Body of pancreas (tissue), 4 donors: ENCODE measurements around the gene KRTAP10-1. TPM values are rescaled to one million over a fixed set of nuclear protein-coding genes. Genes with fewer than 3 reads are reported as not detected.

ENCODE experiments used
- ATAC-seq: fragments of 150-250 bp; one replicate; pipeline ENCODE4 v1.9.1; 2016
- DNase-seq, 4 donors: peaks; one replicate each; pipeline ENCODE4 v3.0.0-alpha.2; 2019
- H3K27ac ChIP-seq, 4 donors: fragments of 200-600 bp; sonication (generic); 1 replicate in 3 of 4; 2 replicates in 1 of 4; pipeline versions ENCODE4 v1.5.1 to v1.6.1; 2016 to 2019; ENCODE audit warnings: mild to moderate bottlenecking in 1 of 4, mixed read lengths in 1 of 4, moderate library complexity in 1 of 4
- H3K27me3 ChIP-seq, 2 donors: fragments of 200-600 bp; sonication (generic); one replicate each; pipeline ENCODE4 v1.6.0; 2016; ENCODE audit warnings: mild to moderate bottlenecking in 1 of 2
- H3K36me3 ChIP-seq, 2 donors: fragments of 200-600 bp; sonication (generic); replicated peaks in 1 of 2; 2 replicates each; pipeline ENCODE4 v1.5.1; 2016; ENCODE audit warnings: low read depth in 2 of 2; ENCODE audit not compliant: insufficient read depth in 1 of 2
- H3K4me1 ChIP-seq: fragments of 200-600 bp; sonication (generic); one replicate; pipeline ENCODE4 v1.6.0; 2016
- H3K4me3 ChIP-seq, 2 donors: fragments of 200-600 bp; sonication (generic); 1 replicate in 1 of 2; 2 replicates in 1 of 2; pipeline ENCODE4 v1.5.1; 2016 to 2019
- H3K9me3 ChIP-seq, 3 donors: fragments of 200-600 bp; sonication (generic); 1 replicate in 2 of 3; 2 replicates in 1 of 3; pipeline ENCODE4 v1.5.1; 2016
- CTCF ChIP-seq, 7 experiments: fragments of 450-650 bp in 4 of 7; fragments of 200-600 bp in 3 of 7; sonication (generic) in 3 of 7; IDR thresholded peaks; one replicate each; pipeline ENCODE4 v1.5.1; 2016 to 2019; ENCODE audit warnings: antibody characterized with exemption in 7 of 7
- POLR2A ChIP-seq, 3 donors: fragments of 450-650 bp; IDR thresholded peaks; one replicate each; pipeline ENCODE4 v1.6.1; 2016; ENCODE audit warnings: antibody characterized with exemption in 3 of 3, mild to moderate bottlenecking in 2 of 3
- WGBS, 2 donors: methylation state at CpG; one replicate each; pipeline ENCODE4 v1.1.5; 2017; 5-methylcytosine and 5-hydroxymethylcytosine counted together
- intact Hi-C: fragments of 100-400 bp; cut with DNase I; formaldehyde crosslinking; loops from one replicate; pipeline ENCODE4 v1.15.1; 2023
- total RNA-seq, 2 donors: library from RNA; depleted of rRNA; stranded (reverse); fragments of >200 nt; gene quantifications; one replicate each; pipeline ENCODE4 v1.1.0, GENCODE V29; 2016

Gene KRTAP10-1
- total RNA-seq, 2 donors from 2014 or later, result not detected

GRCh38 chr21:44521301-44521927 is 18.6 kb downstream of the KRTAP10-1 start:
- peak in 2 of 4 donors; percentile 4 to 8 for DNase-seq

DNA sequence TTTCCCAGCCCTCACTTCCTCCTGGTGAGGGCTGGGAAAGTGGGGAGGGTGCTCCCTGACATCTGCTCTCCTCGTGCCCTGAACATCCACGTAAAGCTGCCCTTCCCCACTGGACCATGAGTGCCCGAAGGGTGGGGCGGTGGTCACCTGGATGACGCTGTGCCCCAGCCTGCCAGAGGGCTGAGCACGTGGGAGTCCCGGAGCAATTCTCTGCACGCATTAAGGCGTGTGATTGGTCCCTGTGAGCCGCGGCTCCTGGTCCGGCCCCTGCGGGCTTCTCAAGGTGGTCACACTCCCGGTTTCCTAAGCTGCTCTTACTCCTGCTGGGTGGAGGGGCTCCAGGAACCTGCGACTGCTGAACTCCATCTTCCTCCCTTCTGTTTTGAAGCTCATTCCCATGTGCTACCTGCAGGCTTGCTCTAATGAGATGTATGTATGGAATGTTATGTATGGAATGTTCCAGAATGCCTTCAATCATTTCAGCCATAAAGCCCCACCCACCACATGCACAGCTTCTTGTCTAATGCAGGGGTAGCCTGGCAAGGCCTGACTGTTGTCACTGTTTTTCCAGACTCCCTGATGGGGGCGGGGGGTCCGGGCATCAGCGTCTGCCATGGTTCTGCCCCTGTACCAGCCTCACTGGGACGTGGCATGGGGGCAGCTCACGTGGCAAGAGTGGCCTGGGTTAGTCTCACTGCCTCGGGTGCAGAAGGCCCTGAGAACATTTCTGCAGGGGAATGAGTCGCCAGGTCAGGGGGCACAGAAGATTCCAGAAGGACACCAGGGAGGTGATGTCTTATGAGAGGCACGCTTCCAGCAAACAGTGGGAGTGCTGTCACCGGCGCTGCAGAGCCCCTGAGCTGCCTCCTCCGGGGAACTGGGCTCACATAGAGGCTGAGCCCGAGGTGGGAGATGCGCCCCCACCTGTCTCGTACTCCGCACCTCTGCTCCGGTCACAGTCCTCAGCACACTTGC is 19.4 kb downstream of the KRTAP10-1 start:
- TF ChIP-seq POLR2A (IDR thresholded peaks at IDR 0.05) (no peak), CTCF (IDR thresholded peaks at IDR 0.05) (no peak)
- intact Hi-C loops, result no loop called here
- Histone ChIP-seq H3K4me1 (no peaks in the 10 kb centered on the region), H3K27me3 (no peaks in the 10 kb centered on the region), H3K27ac (no peak overlapping the region), H3K36me3 (no peaks in the 10 kb centered on the region), H3K4me3 (no peak overlapping the region), H3K9me3 (no peaks in the 10 kb centered on the region)
- ATAC-seq (no peak), DNase-seq (peak in 2 of 4 donors; percentile 5 to 9)
- whole genome bisulfite sequencing, 2 donors, result 71 to 76% methylated on average over 15 to 31 of the region's 31 CpGs

More at GRCh38 chr21:44521301-44521927, 18.6 kb downstream of the KRTAP10-1 start:
- Histone ChIP-seq H3K4me1 (no peaks in the 10 kb centered on the region), H3K27ac (no peak overlapping the region), H3K4me3 (no peak overlapping the region), H3K27me3 (no peaks in the 10 kb centered on the region), H3K9me3 (no peaks in the 10 kb centered on the region), H3K36me3 (no peaks in the 10 kb centered on the region)
- ATAC-seq, result no peak
- intact Hi-C loops, result no loop called here
- WGBS, 2 donors, result 75 to 80% methylated on average over 3 to 19 of the region's 22 CpGs
- TF ChIP-seq CTCF (IDR thresholded peaks at IDR 0.05) (no peak), POLR2A (IDR thresholded peaks at IDR 0.05) (no peak)

DNA sequence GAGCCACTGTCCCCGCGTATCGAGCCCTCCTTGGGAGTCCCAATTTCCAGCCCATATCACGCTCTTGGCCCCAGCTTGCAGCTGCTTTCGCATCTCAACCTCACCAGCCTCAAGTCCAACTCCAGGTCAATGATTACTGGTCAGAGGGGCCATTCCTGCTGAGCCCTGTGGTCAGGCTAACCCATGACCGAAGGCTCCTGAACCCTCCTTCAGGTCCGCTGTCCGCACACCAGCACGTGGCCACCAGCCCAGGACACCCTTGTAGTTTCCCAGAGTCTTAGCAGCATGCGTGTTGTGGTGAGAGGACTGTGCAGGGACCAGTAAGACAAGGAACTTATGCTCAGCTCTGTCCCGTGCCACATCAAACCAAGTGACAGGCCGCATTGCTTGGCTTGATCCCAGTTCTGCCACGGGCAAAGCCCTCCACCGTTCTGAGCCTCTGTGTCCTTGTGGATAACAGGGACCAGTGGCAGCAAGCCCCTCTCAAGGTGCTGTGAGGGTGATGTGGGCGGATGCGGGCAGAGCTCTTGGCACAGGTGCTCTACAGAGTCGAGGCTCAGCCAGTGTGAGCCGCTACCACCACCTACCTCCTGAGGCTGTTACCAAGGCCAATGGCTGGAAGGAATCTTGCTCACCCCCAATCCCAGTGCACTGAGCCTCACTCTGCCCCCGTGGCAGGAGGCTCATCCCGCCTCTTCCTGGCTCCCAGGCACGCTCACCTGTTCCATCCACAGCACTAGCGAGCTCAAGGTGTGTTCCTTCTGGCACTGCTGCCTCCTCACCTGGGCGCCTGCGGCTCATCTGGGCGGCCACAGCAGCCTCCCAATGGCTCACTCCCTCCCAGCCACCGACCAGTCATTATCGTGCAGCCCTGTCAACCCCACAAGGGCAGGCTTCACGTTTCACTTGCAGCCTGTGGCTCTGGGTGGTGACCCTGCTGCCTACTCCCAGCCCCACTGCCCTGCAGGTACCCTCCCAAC is 20.4 kb downstream of the KRTAP10-1 start:
- intact Hi-C loops, result loop anchor here (10.0 kb wide), 1 partner anchor 285 kb away; the partner anchor contains the start of gene UBE2G2
- no peak for TF ChIP-seq POLR2A (IDR thresholded peaks at IDR 0.05)
- no peak for TF ChIP-seq CTCF (IDR thresholded peaks at IDR 0.05)
- DNase-seq, result no peak

DNA sequence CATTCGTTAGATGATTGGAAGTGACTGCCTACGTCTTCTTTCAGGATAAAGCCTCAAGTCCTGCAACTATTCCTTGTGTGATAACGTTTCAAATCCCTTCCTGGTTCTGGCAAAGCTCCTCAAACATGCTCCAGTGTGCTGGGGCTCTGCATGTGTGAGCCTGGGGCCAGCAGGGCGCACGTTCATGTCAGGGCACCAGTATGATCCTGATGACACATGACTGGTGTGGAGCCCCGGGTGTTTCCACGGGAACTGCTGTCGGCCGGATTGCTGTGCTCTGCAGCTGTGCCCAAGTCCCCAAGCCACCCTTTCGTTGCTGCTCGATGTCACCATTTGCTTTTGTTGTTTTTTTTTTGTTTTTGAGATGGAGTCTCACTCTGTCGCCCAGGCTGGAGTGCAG is 21.3 kb downstream of the KRTAP10-1 start:
- WGBS, 2 donors, result 46 to 51% methylated on average over 10 to 12 of the region's 12 CpGs
- ATAC-seq (no peak), DNase-seq (no peak)
- TF ChIP-seq CTCF (IDR thresholded peaks at IDR 0.05) (no peak), POLR2A (IDR thresholded peaks at IDR 0.05) (no peak)
- intact Hi-C loops, result loop anchor here (10.0 kb wide), 1 partner anchor 286 kb away; the partner anchor contains the start of gene UBE2G2
- Histone ChIP-seq H3K4me1 (no peaks in the 10 kb centered on the region), H3K9me3 (no peaks in the 10 kb centered on the region), H3K4me3 (no peak overlapping the region), H3K36me3 (no peaks in the 10 kb centered on the region), H3K27ac (no peak overlapping the region), H3K27me3 (no peaks in the 10 kb centered on the region)

More for the DNA sequence above, 20.4 kb downstream of the KRTAP10-1 start:
- Histone ChIP-seq H3K4me1 (no peaks in the 10 kb centered on the region), H3K27ac (no peak overlapping the region), H3K27me3 (no peaks in the 10 kb centered on the region), H3K4me3 (no peak overlapping the region), H3K36me3 (no peaks in the 10 kb centered on the region), H3K9me3 (no peaks in the 10 kb centered on the region)
- 73 to 82% methylated on average over 16 to 25 of the region's 28 CpGs for WGBS, 2 donors
- ATAC-seq, result no peak
